ENCODE measurements around the gene LPCAT2. TPM values are rescaled to one million over a fixed set of nuclear protein-coding genes. Genes with fewer than 3 reads are reported as not detected.

LPCAT2 gene
- total RNA-seq, 1 donor from 2014 or later = 18.9 TPM

DNA sequence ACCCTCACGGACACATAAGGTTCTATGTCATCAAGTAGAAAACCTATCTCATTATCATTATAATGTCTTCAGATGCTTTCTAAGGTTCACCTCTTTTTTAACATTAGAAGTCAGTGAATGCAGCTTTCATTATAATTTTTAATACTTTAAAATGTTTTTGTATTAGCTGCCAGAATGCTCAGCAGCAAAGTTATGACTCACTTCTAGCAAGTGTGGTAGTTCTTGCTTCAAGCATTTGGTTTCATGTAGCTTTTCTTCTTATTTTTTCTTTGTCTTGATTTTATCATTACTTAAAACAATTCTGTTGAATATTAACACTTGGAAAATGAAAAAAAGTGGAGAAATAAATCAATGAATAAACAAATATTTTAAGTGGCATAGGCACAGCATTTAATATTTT, 23.4 kb downstream of the LPCAT2 start:
- Mint-ChIP-seq H3K27me3 (no peaks in the 10 kb centered on the region), H3K27ac (no peak overlapping the region), H3K4me3 (no peak overlapping the region)

DNA sequence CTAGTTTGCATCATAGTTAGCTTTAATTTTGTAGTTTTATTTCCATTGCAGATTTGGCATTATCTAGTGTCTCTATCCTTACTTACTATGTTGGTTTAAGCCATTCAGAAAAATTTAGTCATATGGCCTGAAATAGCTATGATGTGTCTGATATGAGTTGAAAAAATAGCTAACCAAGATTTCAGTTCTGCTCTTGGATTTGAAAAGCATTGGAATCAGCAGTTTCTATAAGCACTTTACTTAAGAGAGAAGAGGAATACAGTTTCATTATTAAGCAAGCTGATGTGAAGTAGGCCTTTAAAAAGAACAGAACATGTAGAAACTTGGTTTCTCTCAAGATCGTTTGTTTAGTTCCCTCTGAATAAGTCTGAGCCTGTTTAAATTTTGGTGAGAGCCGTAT, 25.9 kb downstream of the LPCAT2 start:
- no peak for TF ChIP-seq CTCF (conservative IDR thresholded peaks at IDR 0.05)
- DNase-seq (ENCODE audit: extremely low spot score, unreplicated experiment) = no peak
- Mint-ChIP-seq H3K4me1 (ENCODE audit: unreplicated experiment) (no peaks in the 10 kb centered on the region), H3K9me3 (peaks cover 5% of the 10 kb centered on the region), H3K36me3 (peaks cover 9% of the 10 kb centered on the region), H3K4me3 (no peak overlapping the region), H3K27ac (no peak overlapping the region), H3K27me3 (no peaks in the 10 kb centered on the region)

More for the DNA sequence above, 23.4 kb downstream of the LPCAT2 start:
- peaks cover 9% of the 10 kb centered on the region for H3K36me3 Mint-ChIP-seq
- TF ChIP-seq CTCF (conservative IDR thresholded peaks at IDR 0.05) = no peak
- H3K9me3 Mint-ChIP-seq = peaks cover 5% of the 10 kb centered on the region
- DNase-seq (ENCODE audit: extremely low spot score, unreplicated experiment) = no peak
- no peaks in the 10 kb centered on the region for H3K4me1 Mint-ChIP-seq (ENCODE audit: unreplicated experiment)

DNA sequence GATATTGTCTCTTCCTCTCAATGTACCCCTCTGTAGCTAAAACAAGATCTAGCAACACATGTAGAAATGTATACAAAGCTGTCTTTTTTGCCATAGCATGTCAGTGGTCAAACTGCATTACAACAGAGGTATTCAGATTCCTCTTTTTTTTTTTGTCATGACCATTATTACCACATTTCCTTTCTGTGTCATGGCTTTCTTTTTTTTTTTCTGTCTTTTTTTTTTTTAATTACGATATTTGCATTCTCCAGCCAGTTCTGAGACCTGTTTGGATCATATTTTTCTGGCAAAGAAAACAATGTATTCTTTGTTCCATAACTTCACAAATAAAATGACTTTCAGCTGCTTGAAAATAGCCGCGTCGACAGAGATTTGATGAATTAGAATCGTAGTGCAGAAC, 30.2 kb downstream of the LPCAT2 start:
- Mint-ChIP-seq H3K27ac (no peak overlapping the region), H3K4me3 (no peak overlapping the region), H3K27me3 (no peaks in the 10 kb centered on the region), H3K4me1 (ENCODE audit: unreplicated experiment) (no peaks in the 10 kb centered on the region), H3K9me3 (no peaks in the 10 kb centered on the region), H3K36me3 (peaks cover 4% of the 10 kb centered on the region)
- DNase-seq (ENCODE audit: extremely low spot score, unreplicated experiment) = no peak
- TF ChIP-seq CTCF (conservative IDR thresholded peaks at IDR 0.05) = no peak

GRCh38 chr16:55539488-55539887, 30.6 kb downstream of the LPCAT2 start:
- H3K36me3 Mint-ChIP-seq = peaks cover 4% of the 10 kb centered on the region
- H3K9me3 Mint-ChIP-seq = no peaks in the 10 kb centered on the region
- DNase-seq (ENCODE audit: extremely low spot score, unreplicated experiment) = no peak
- H3K27ac Mint-ChIP-seq = no peak overlapping the region
- H3K4me3 Mint-ChIP-seq = no peak overlapping the region
- H3K4me1 Mint-ChIP-seq (ENCODE audit: unreplicated experiment) = no peaks in the 10 kb centered on the region
- no peaks in the 10 kb centered on the region for H3K27me3 Mint-ChIP-seq
- no peak for TF ChIP-seq CTCF (conservative IDR thresholded peaks at IDR 0.05)

- Mint-ChIP-seq H3K27me3 (no peaks in the 10 kb centered on the region), H3K4me1 (ENCODE audit: unreplicated experiment) (no peaks in the 10 kb centered on the region), H3K4me3 (no peak overlapping the region), H3K9me3 (no peaks in the 10 kb centered on the region), H3K27ac (no peak overlapping the region), H3K36me3 (peaks cover 4% of the 10 kb centered on the region)
- DNase-seq (ENCODE audit: extremely low spot score, unreplicated experiment) = no peak
- TF ChIP-seq CTCF (conservative IDR thresholded peaks at IDR 0.05) = no peak
Observed at GRCh38 chr16:55540221-55540620, 31.3 kb downstream of the LPCAT2 start.

DNA sequence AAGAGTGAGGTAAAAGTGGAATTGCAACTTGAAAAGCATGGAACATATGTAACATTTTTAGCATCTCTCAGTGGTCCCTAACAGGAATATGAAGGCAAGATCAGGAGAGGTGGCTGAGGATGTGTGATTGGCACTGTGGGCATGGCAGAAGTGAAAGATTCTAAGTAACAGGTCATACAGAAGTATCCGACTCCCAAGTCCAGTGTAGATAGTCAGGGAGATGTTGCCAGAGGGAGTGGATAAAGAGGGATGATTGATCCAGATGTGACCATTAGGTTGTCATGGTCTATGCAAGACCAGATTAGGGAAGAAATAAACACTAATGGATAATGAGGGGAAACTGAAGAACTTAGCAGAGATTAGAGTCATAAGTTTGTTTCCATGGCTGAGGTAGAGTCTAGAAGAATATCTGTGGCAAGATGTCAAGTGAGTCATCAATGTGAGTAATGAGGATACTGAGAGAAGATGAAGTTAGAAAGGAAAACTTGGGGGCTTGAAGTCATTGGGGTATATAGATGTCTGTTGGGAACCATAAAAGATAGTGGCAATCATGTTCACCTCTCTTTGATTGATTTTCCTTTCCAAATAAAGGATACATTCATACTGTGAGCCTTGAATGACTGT, 33.7 kb downstream of the LPCAT2 start:
- TF ChIP-seq CTCF (conservative IDR thresholded peaks at IDR 0.05) = no peak
- no peak overlapping the region for H3K4me3 Mint-ChIP-seq
- H3K27me3 Mint-ChIP-seq = no peaks in the 10 kb centered on the region
- no peaks in the 10 kb centered on the region for H3K36me3 Mint-ChIP-seq
- no peak for DNase-seq (ENCODE audit: extremely low spot score, unreplicated experiment)
- no peaks in the 10 kb centered on the region for H3K9me3 Mint-ChIP-seq
- H3K27ac Mint-ChIP-seq = no peak overlapping the region
- no peaks in the 10 kb centered on the region for H3K4me1 Mint-ChIP-seq (ENCODE audit: unreplicated experiment)

All from type B pancreatic cell (in vitro differentiated cells).